Breast epithelium (tissue), 3 donors: ENCODE measurements around the gene BBS12.
"Not testable (repeated sequence)": the region's sequence is repeated elsewhere in the genome, so short reads cannot be mapped to it uniquely, and the experiment has no call there.

ENCODE experiments used
- CTCF ChIP-seq, 3 donors: fragments of 450-650 bp; IDR thresholded peaks; one replicate each; pipeline ENCODE4 v1.5.1; 2016 to 2017; ENCODE audit warnings: antibody characterized with exemption in 3 of 3, mild to moderate bottlenecking in 3 of 3, moderate library complexity in 3 of 3
- POLR2A ChIP-seq: fragments of 450-650 bp; IDR thresholded peaks from one replicate; pipeline ENCODE4 v1.6.1; 2016; ENCODE audit warnings: antibody characterized with exemption, mild to moderate bottlenecking, moderate library complexity

- not testable (repeated sequence) for TF ChIP-seq CTCF (IDR thresholded peaks at IDR 0.05); POLR2A
Measured at GRCh38 chr4:122786296-122786695, 53.8 kb downstream of the BBS12 start.
